HG03039 (cell line): ENCODE measurements around the gene SGSM1.

Source experiments
- ATAC-seq: cut with Tn5 transposase; IDR thresholded peaks from one replicate; pipeline ENCODE4 v1.9.1; 2021; ENCODE audit warnings: mild to moderate bottlenecking, moderate library complexity; ENCODE audit not compliant: unreplicated experiment

SGSM1 gene

GRCh38 chr22:24805790-24806662 is at the start of gene SGSM1:
TSS of gene SGSM1 (plus strand) at chr22:24806211. CDS start at chr22:24806326, 115 bp downstream.
- ATAC-seq = no peak

GRCh38 chr22:24758164-24758799 is 47.7 kb upstream of the SGSM1 start:
- no peak for ATAC-seq

GRCh38 chr22:24759765-24760164 is 46.2 kb upstream of the SGSM1 start:
- ATAC-seq = no peak

GRCh38 chr22:24760708-24761306 is 45.2 kb upstream of the SGSM1 start:
- ATAC-seq = no peak

- no peak for ATAC-seq
Measured at GRCh38 chr22:24761888-24762675, 43.9 kb upstream of the SGSM1 start.

- ATAC-seq = no peak
Measured at GRCh38 chr22:24763872-24764485, 42.0 kb upstream of the SGSM1 start.

GRCh38 chr22:24765166-24765565 is 40.8 kb upstream of the SGSM1 start:
- no peak for ATAC-seq

- no peak for ATAC-seq
Measured at GRCh38 chr22:24768537-24769374, 37.3 kb upstream of the SGSM1 start.

- ATAC-seq = no peak
Measured at GRCh38 chr22:24772493-24773220, 33.4 kb upstream of the SGSM1 start.

GRCh38 chr22:24775769-24776492 is 30.1 kb upstream of the SGSM1 start:
- ATAC-seq = no peak

- ATAC-seq = no peak
Measured at GRCh38 chr22:24776525-24776924, 29.5 kb upstream of the SGSM1 start.

- ATAC-seq = no peak
Measured at GRCh38 chr22:24789516-24789915, 16.5 kb upstream of the SGSM1 start.

GRCh38 chr22:24791362-24791761 is 14.6 kb upstream of the SGSM1 start:
- no peak for ATAC-seq

GRCh38 chr22:24796056-24796455 is 10.0 kb upstream of the SGSM1 start:
- ATAC-seq = no peak

- no peak for ATAC-seq
Measured at GRCh38 chr22:24796860-24797259, 9.2 kb upstream of the SGSM1 start.

GRCh38 chr22:24801901-24802465 is 4.0 kb upstream of the SGSM1 start:
- ATAC-seq = no peak

- no peak for ATAC-seq
Measured at GRCh38 chr22:24803064-24803542, 2.9 kb upstream of the SGSM1 start.

GRCh38 chr22:24806663-24807001 is 621 bp downstream of the SGSM1 start:
- ATAC-seq = no peak
